SK-N-SH (cell line): ENCODE measurements around the gene ETS2.

Experiments
- CHD2 ChIP-seq: fragments of 150-350 bp; IDR thresholded peaks from 2 replicates; pipeline ENCODE4 v1.6.1; 2018; ENCODE audit warnings: low read length; ENCODE audit not compliant: partially characterized antibody
- EZH2phosphoT487 ChIP-seq: fragments of 200-600 bp; sonication (generic); IDR thresholded peaks from 2 replicates; pipeline ENCODE4 v1.6.1; 2017; ENCODE audit warnings: low read depth, mixed run types, mild to moderate bottlenecking, antibody characterized with exemption, moderate library complexity, borderline replicate concordance
- GABPA ChIP-seq: IDR thresholded peaks from 2 replicates; pipeline ENCODE4 v1.4.0; 2012; ENCODE audit warnings: low read depth, mild to moderate bottlenecking
- MEF2A ChIP-seq: IDR thresholded peaks from 2 replicates; pipeline ENCODE4 v1.4.0; 2012; ENCODE audit warnings: low read depth, borderline replicate concordance
- NRF1 ChIP-seq: IDR thresholded peaks from 2 replicates; pipeline ENCODE4 v1.6.1; 2012; ENCODE audit warnings: low read depth, mild to moderate bottlenecking, low read length
- POLR2AphosphoS5 ChIP-seq: IDR thresholded peaks from 2 replicates; pipeline ENCODE4 v1.6.1; 2012; ENCODE audit warnings: low read depth, low read length
- RAD21 ChIP-seq: IDR thresholded peaks from 2 replicates; pipeline ENCODE4 v1.6.1; 2012; ENCODE audit warnings: mild to moderate bottlenecking, low read length
- RCOR1 ChIP-seq: fragments of 150-350 bp; IDR thresholded peaks from 2 replicates; pipeline ENCODE4 v1.6.1; 2017; ENCODE audit warnings: antibody characterized with exemption, low read length
- RXRA ChIP-seq: IDR thresholded peaks from 2 replicates; pipeline ENCODE4 v1.4.0; 2012; ENCODE audit warnings: low read depth, mild to moderate bottlenecking, borderline replicate concordance
- SMC3 ChIP-seq: IDR thresholded peaks from 2 replicates; pipeline ENCODE4 v1.6.1; 2012; ENCODE audit warnings: low read depth, low read length, improper control_type of control experiment
- TAF1 ChIP-seq: IDR thresholded peaks from 2 replicates; pipeline ENCODE4 v1.6.1; 2012; ENCODE audit warnings: low read depth, mild to moderate bottlenecking, low read length, moderate library complexity, borderline replicate concordance
- TF ChIP-seq, protein P1 (sequence below): fragments of 200-600 bp; sonication (generic); IDR thresholded peaks from 2 replicates; pipeline ENCODE4 v1.6.1; 2017; ENCODE audit warnings: antibody characterized with exemption, mild to moderate bottlenecking, moderate library complexity
- TF ChIP-seq, protein P2 (sequence below): IDR thresholded peaks from 2 replicates; pipeline ENCODE4; 2012

DNA sequence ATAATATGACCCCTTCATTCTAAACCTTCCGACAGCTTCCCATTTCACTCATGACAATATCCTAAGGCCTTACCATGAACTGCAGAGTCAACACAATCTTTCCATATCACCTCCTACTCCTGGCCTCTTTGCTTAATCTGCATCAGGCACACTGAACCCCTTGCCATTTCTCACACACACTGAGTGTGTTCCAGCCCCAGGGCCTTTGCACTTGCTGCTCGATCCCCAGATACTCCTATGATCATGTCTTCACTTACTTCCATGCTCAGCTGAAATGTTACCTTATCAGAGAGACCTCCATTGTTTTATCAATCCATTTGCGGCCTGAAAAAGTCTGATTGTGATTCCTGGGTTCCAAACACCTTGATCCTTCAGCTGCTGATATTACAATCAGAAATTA lies 47.0 kb downstream of the ETS2 start:
- TF ChIP-seq SMC3 (no peak), RXRA (no peak), CHD2 (no peak), GABPA (no peak), RCOR1 (no peak), TAF1 (no peak), EZH2phosphoT487 (no peak), NRF1 (no peak), RAD21 (no peak), MEF2A (no peak), POLR2AphosphoS5 (no peak)
- TF ChIP-seq, protein P1, sequence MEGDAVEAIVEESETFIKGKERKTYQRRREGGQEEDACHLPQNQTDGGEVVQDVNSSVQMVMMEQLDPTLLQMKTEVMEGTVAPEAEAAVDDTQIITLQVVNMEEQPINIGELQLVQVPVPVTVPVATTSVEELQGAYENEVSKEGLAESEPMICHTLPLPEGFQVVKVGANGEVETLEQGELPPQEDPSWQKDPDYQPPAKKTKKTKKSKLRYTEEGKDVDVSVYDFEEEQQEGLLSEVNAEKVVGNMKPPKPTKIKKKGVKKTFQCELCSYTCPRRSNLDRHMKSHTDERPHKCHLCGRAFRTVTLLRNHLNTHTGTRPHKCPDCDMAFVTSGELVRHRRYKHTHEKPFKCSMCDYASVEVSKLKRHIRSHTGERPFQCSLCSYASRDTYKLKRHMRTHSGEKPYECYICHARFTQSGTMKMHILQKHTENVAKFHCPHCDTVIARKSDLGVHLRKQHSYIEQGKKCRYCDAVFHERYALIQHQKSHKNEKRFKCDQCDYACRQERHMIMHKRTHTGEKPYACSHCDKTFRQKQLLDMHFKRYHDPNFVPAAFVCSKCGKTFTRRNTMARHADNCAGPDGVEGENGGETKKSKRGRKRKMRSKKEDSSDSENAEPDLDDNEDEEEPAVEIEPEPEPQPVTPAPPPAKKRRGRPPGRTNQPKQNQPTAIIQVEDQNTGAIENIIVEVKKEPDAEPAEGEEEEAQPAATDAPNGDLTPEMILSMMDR: no peak
- TF ChIP-seq, protein P2, sequence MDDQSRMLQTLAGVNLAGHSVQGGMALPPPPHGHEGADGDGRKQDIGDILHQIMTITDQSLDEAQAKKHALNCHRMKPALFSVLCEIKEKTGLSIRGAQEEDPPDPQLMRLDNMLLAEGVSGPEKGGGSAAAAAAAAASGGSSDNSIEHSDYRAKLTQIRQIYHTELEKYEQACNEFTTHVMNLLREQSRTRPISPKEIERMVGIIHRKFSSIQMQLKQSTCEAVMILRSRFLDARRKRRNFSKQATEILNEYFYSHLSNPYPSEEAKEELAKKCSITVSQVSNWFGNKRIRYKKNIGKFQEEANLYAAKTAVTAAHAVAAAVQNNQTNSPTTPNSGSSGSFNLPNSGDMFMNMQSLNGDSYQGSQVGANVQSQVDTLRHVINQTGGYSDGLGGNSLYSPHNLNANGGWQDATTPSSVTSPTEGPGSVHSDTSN: no peak
